DOHH2 (cell line): ENCODE results near the gene RARA.
"Not testable (repeated sequence)": the region's sequence is repeated elsewhere in the genome, so short reads cannot be mapped to it uniquely, and the experiment has no call there.

Experiments used
- H3F3A ChIP-seq: fragments of 200-600 bp; sonication (generic), shearing (Covaris generic); 2 replicates; pipeline ENCODE4 v1.6.0; 2016; ENCODE audit warnings: antibody characterized with exemption, mild to moderate bottlenecking; ENCODE audit not compliant: control insufficient read depth, insufficient read depth
- H3K27ac ChIP-seq: fragments of 200-600 bp; sonication (generic); 2 replicates; pipeline ENCODE4 v1.5.1; 2014; ENCODE audit warnings: low read depth, mild to moderate bottlenecking, low read length, moderate library complexity
- H3K27me3 ChIP-seq: fragments of 200-600 bp; sonication (generic); 2 replicates; pipeline ENCODE4 v1.6.1; 2014; ENCODE audit warnings: mild to moderate bottlenecking, low read length, mixed read lengths; ENCODE audit not compliant: control insufficient read depth
- H3K36me3 ChIP-seq: fragments of 200-600 bp; sonication (generic); 2 replicates; pipeline ENCODE4 v1.6.1; 2014; ENCODE audit warnings: mild to moderate bottlenecking, low read length, moderate library complexity, mixed read lengths; ENCODE audit not compliant: control insufficient read depth
- H3K4me1 ChIP-seq: fragments of 200-600 bp; sonication (generic); 2 replicates; pipeline ENCODE4 v1.6.1; 2014; ENCODE audit warnings: mild to moderate bottlenecking, low read length, mixed read lengths; ENCODE audit not compliant: control insufficient read depth
- H3K4me2 ChIP-seq: fragments of 200-600 bp; sonication (generic); 2 replicates; pipeline ENCODE4 v1.6.0; 2014; ENCODE audit warnings: mild to moderate bottlenecking, low read length, moderate library complexity
- H3K4me3 ChIP-seq: fragments of 200-600 bp; sonication (generic); 2 replicates; pipeline ENCODE4 v1.5.1; 2014; ENCODE audit warnings: mild to moderate bottlenecking, low read length, mixed read lengths
- H3K79me2 ChIP-seq: fragments of 200-600 bp; sonication (generic); 2 replicates; pipeline ENCODE4 v1.6.1; 2014; ENCODE audit warnings: mild to moderate bottlenecking, low read length, mixed read lengths; ENCODE audit not compliant: control insufficient read depth
- H3K9me2 ChIP-seq: fragments of 200-600 bp; sonication (generic); replicated peaks from 2 replicates; pipeline ENCODE4 v1.6.1; 2014; ENCODE audit warnings: mild to moderate bottlenecking, low read length, mixed read lengths; ENCODE audit not compliant: control insufficient read depth
- H3K9me3 ChIP-seq: fragments of 200-600 bp; sonication (generic); 2 replicates; pipeline ENCODE4 v1.6.1; 2014; ENCODE audit warnings: antibody characterized with exemption, low read length, mixed read lengths; ENCODE audit not compliant: control insufficient read depth, insufficient read depth
- H4K20me1 ChIP-seq: fragments of 200-600 bp; sonication (generic); 2 replicates; pipeline ENCODE4 v1.6.0; 2014; ENCODE audit warnings: low read depth, mild to moderate bottlenecking, antibody characterized with exemption, low read length, moderate library complexity; ENCODE audit not compliant: control insufficient read depth, insufficient read depth
- EZH2phosphoT487 ChIP-seq: fragments of 200-600 bp; sonication (generic); IDR thresholded peaks from 2 replicates; pipeline ENCODE4 v1.6.1; 2017; ENCODE audit warnings: borderline replicate concordance, mild to moderate bottlenecking, antibody characterized with exemption, low read length, moderate library complexity, mixed read lengths
- TF ChIP-seq, protein P1 (sequence below): fragments of 200-600 bp; sonication (generic); IDR thresholded peaks from one replicate; pipeline ENCODE4 v1.5.1; 2014; ENCODE audit warnings: antibody characterized with exemption, mild to moderate bottlenecking, low read depth, low read length; ENCODE audit not compliant: poor library complexity, severe bottlenecking

RARA gene

DNA sequence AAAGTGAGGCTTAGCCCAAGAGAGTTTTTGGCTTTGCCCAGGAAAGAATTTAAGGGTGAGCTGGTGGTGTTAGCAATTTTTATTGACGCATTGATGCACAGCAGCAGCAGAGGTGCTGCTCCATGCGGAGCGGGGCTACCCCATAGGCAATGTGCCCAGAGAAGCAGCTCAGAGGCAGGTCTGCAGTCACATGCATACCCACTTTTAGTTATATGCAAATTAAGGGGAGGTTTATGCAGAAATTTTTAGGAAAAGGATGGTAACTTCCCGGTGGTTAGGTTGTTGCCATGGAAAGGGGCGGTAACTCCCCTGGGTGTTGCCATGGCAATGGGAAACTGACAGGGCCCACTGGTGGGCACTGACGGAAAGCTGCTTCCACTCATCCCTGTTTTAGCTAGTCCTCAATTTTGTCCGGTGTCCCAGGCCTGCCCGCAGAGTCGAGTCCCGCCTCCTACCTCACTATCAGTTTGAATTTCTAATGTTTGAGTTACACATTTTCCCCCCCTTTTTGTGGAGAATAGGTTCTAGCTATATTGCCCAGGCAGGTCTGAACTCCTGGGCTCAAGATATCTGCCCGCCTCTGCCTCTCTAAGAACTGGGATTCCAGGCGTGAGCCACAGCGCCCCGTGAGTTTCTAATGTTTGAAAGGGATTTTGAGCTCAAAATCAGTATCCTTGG lies 66.0 kb downstream of the RARA start:
- H3K9me2 ChIP-seq, result no peaks in the 10 kb centered on the region
- H3K9me3 ChIP-seq, result no peaks in the 10 kb centered on the region
- no peaks in the 10 kb centered on the region for H3F3A ChIP-seq
- no peaks in the 10 kb centered on the region for H3K36me3 ChIP-seq
- no peak overlapping the region for H3K4me3 ChIP-seq
- H4K20me1 ChIP-seq, result no peaks in the 10 kb centered on the region
- H3K27ac ChIP-seq, result no peak overlapping the region
- no peak for TF ChIP-seq EZH2phosphoT487
- TF ChIP-seq, protein P1, sequence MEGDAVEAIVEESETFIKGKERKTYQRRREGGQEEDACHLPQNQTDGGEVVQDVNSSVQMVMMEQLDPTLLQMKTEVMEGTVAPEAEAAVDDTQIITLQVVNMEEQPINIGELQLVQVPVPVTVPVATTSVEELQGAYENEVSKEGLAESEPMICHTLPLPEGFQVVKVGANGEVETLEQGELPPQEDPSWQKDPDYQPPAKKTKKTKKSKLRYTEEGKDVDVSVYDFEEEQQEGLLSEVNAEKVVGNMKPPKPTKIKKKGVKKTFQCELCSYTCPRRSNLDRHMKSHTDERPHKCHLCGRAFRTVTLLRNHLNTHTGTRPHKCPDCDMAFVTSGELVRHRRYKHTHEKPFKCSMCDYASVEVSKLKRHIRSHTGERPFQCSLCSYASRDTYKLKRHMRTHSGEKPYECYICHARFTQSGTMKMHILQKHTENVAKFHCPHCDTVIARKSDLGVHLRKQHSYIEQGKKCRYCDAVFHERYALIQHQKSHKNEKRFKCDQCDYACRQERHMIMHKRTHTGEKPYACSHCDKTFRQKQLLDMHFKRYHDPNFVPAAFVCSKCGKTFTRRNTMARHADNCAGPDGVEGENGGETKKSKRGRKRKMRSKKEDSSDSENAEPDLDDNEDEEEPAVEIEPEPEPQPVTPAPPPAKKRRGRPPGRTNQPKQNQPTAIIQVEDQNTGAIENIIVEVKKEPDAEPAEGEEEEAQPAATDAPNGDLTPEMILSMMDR, result no peak
- no peak overlapping the region for H3K4me2 ChIP-seq
- H3K79me2 ChIP-seq, result no peaks in the 10 kb centered on the region
- H3K4me1 ChIP-seq, result peaks cover 15% of the 10 kb centered on the region
- H3K27me3 ChIP-seq, result no peaks in the 10 kb centered on the region

DNA sequence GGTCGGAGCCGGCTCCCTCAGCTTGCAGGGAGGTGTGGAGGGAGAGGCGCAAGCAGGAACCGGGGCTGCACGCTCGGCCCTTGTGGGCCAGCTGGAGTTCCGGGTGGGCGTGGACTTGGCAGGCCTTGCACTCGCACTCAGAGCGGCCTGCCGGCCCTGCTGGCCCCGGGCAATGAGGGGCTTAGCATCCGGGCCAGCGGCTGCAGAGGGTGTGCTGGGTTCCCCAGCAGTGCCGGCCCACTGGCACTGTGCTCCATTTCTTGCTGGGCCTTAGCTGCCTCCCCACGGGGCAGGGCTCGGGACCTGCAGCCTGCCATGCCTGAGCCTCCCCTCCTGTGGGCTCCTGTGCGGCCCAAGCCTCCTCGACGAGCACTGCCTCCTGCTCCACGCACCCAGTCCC lies 66.8 kb downstream of the RARA start:
- H3K79me2 ChIP-seq, H3K4me2 ChIP-seq, H3K9me3 ChIP-seq: not testable (repeated sequence)

DNA sequence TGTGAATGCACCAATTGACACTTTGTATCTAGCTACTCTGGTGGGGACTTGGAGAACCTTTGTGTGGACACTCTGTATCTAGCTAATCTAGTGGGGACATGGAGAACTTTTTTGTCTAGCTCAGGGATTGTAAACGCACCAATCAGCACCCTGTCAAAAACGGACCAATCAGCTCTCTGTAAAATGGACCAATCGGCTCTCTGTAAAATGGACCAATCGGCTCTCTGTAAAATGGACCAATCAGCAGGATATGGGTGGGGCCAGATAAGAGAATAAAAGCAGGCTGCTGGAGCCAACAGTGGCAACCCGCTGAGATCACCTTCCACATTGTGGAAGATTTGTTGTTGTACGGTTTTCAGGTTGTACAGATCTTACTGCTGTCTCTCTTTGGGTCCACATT lies 67.6 kb downstream of the RARA start:
- H3F3A ChIP-seq, H3K27ac ChIP-seq, H3K4me1 ChIP-seq, H3K27me3 ChIP-seq, H3K4me2 ChIP-seq, H3K4me3 ChIP-seq, H4K20me1 ChIP-seq, H3K9me2 ChIP-seq, H3K79me2 ChIP-seq, H3K36me3 ChIP-seq, H3K9me3 ChIP-seq: not testable (repeated sequence)

More for the DNA sequence above, 66.8 kb downstream of the RARA start:
- H3K27ac ChIP-seq, H3K27me3 ChIP-seq, H4K20me1 ChIP-seq, H3K36me3 ChIP-seq, H3K9me2 ChIP-seq, H3K4me3 ChIP-seq, H3F3A ChIP-seq: not testable (repeated sequence)
- H3K4me1 ChIP-seq, result peaks cover 15% of the 10 kb centered on the region

DNA sequence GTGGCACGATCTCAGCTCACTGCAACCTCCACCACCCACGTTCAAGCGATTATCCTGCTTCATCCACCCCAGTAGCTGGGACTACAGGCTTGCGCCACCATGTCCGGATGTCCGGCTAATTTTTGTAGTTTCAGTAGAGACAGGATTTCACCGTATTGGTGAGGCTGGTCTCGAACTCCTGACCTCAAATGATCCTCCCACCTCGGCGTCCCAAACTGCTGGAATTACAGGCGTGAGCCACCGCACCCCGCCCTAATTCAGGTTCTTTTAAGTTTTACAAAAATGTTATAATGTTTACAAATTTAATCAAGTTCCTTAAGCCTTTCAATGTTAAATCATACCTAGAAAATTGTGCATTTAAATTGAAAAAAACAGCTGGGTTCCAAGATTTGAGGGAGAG lies 68.9 kb downstream of the RARA start:
- Histone ChIP-seq H3K9me3 (no peaks in the 10 kb centered on the region), H4K20me1 (no peaks in the 10 kb centered on the region), H3K4me1 (no peaks in the 10 kb centered on the region; the same call in 1 of the 2 replicates), H3K4me2 (no peak overlapping the region), H3K79me2 (no peaks in the 10 kb centered on the region), H3K27me3 (no peaks in the 10 kb centered on the region), H3K27ac (no peak overlapping the region), H3K36me3 (no peaks in the 10 kb centered on the region), H3K9me2 (no peaks in the 10 kb centered on the region), H3F3A (no peaks in the 10 kb centered on the region), H3K4me3 (no peak overlapping the region)
- no peak for TF ChIP-seq EZH2phosphoT487
- TF ChIP-seq, protein P1, result no peak
